ENCODE data around the gene PHACTR1. TPM values are rescaled to one million over a fixed set of nuclear protein-coding genes. Genes with fewer than 3 reads are reported as not detected.

PHACTR1 gene
- total and polyA plus RNA-seq, 9 of the 15 experiments (the other 6 are each of a cell fraction or from before 2014, with no cell fraction given) = 11.5 to 32.6 (median 22.0) TPM

GRCh38 chr6:13294499-13295069, 578.0 kb downstream of the PHACTR1 start (continued):
- TF ChIP-seq SFPQ (IDR thresholded peaks at IDR 0.05; ENCODE audit: low read depth, low read length) = no peak

- BruUV-seq (replicated peaks) = no TSS peak
- peaks cover 36% of the 10 kb centered on the region; the same call in 2 of the 3 replicates for H3K36me3 ChIP-seq (ENCODE audit: control insufficient read depth, insufficient read depth, low read length)
These were observed 579.0 kb downstream of the PHACTR1 start for GRCh38 chr6:13295576-13295975.

More at GRCh38 chr6:13295576-13295975, 579.0 kb downstream of the PHACTR1 start:
- Histone ChIP-seq H3K27me3 (ENCODE audit: control insufficient read depth in 2 of 2, insufficient read depth in 2 of 2, low read length in 2 of 2) (no peaks in the 10 kb centered on the region), H3K4me1 (replicated peaks in 1 of 2; ENCODE audit: control insufficient read depth in 2 of 2, insufficient read depth in 2 of 2, low read length in 2 of 2) (peaks cover under 1 to 4% of the 10 kb centered on the region in 2 experiments; a peak in 1 of 5 replicates), H2AFZ (ENCODE audit: low read depth, low read length) (no peak overlapping the region), H3K4me2 (ENCODE audit: insufficient read depth, low read length) (no peak overlapping the region), H3K9me1 (ENCODE audit: control insufficient read depth, insufficient read depth, low read length) (no peaks in the 10 kb centered on the region), H3K9me3 (replicated peaks; ENCODE audit: control insufficient read depth, insufficient read depth, low read depth, low read length) (no peaks in the 10 kb centered on the region), H4K20me1 (replicated peaks; ENCODE audit: control insufficient read depth, insufficient read depth, low read length) (no peaks in the 10 kb centered on the region), H3K4me3 (no peak overlapping the region), H3K9ac (ENCODE audit: insufficient read depth in 1 of 2, low read depth in 2 of 2, low read length in 2 of 2) (no peak overlapping the region; a peak in 1 of 4 replicates), H3K27ac (ENCODE audit: extremely low read depth, low read depth, low read length) (no peak overlapping the region), H3K79me2 (ENCODE audit: control insufficient read depth, insufficient read depth, low read length) (no peaks in the 10 kb centered on the region)
- TF ChIP-seq PPARD (CRISPR knock-in tag; IDR thresholded peaks at IDR 0.05) = no peak
- TF ChIP-seq ZBTB5 (IDR thresholded peaks at IDR 0.05) = no peak
- TF ChIP-seq VEZF1 (CRISPR knock-in tag; IDR thresholded peaks at IDR 0.05) = no peak
- TF ChIP-seq FUS (optimal IDR thresholded peaks at IDR 0.05; ENCODE audit: low read depth, low read length) = no peak
- no peak for TF ChIP-seq SMAD2 (IDR thresholded peaks at IDR 0.05; ENCODE audit: low read depth, low read length)
- TF ChIP-seq KDM2B (CRISPR knock-in tag; IDR thresholded peaks at IDR 0.05) = no peak
- TF ChIP-seq PHF8 (IDR thresholded peaks at IDR 0.05; ENCODE audit: borderline replicate concordance, low read length) = no peak
- TF ChIP-seq ZNF316 (IDR thresholded peaks at IDR 0.05) = no peak
- TF ChIP-seq PCBP1 (IDR thresholded peaks at IDR 0.05; ENCODE audit: low read depth, low read length, poor library complexity, severe bottlenecking) = no peak
- no peak for TF ChIP-seq CEBPG (CRISPR knock-in tag; IDR thresholded peaks at IDR 0.05)
- TF ChIP-seq CEBPG (tag; conservative IDR thresholded peaks at IDR 0.05 in 1 of 2, IDR thresholded peaks at IDR 0.05 in 1 of 2) = no peak
- no peak for TF ChIP-seq POLR2A (conservative IDR thresholded peaks at IDR 0.05)
- ATAC-seq (no peak), DNase-seq (ENCODE audit: extremely low read depth in 1 of 4, low spot score in 3 of 4) (no peak), FAIRE-seq (no peak)
- in situ Hi-C loops (cut with MboI) (no loop called here), intact Hi-C loops (cut with micrococcal nuclease) (no loop called here)
- POLR2A ChIA-PET = no interaction called here
- 84% methylated on average over 11 of the region's 11 CpGs for WGBS (ENCODE audit: insufficient coverage, low coverage, missing lambda C conversion rate)
- CTCF ChIA-PET (ENCODE audit: low intra/inter-chr PET ratio) = no interaction called here
